ENCODE results near the gene CIC. TPM values are rescaled to one million over a fixed set of nuclear protein-coding genes. Genes with fewer than 3 reads are reported as not detected.

Gene CIC
- total and polyA plus RNA-seq, 2 of the 13 experiments (the other 11 are each of a cell fraction or from before 2014, with no cell fraction given): 5.9 to 8.0 TPM

GRCh38 chr19:42283188-42284065, 14.4 kb downstream of the CIC start (continued):
- TF ChIP-seq GMEB1 (CRISPR knock-in tag; IDR thresholded peaks at IDR 0.05; ENCODE audit: borderline replicate concordance) (no peak), ZNF878 (CRISPR knock-in tag; IDR thresholded peaks at IDR 0.05) (no peak), ZNF607 (CRISPR knock-in tag; IDR thresholded peaks at IDR 0.05; ENCODE audit: borderline replicate concordance) (no peak; the same call in 1 of the 2 replicates), HMGA1 (CRISPR knock-in tag; conservative IDR thresholded peaks at IDR 0.05) (no peak), ZNF232 (CRISPR knock-in tag; IDR thresholded peaks at IDR 0.05; ENCODE audit: borderline replicate concordance) (no peak), ZNF276 (CRISPR knock-in tag; IDR thresholded peaks at IDR 0.05; ENCODE audit: low read depth) (no peak; the same call in 1 of the 2 replicates), ATF7-NPFF (CRISPR knock-in tag; IDR thresholded peaks at IDR 0.05; ENCODE audit: low read depth) (no peak), CHD4 (IDR thresholded peaks at IDR 0.05; ENCODE audit: borderline replicate concordance, low read length) (no peak), RELA (CRISPR knock-in tag; IDR thresholded peaks at IDR 0.05) (no peak), JDP2 (CRISPR knock-in tag; IDR thresholded peaks at IDR 0.05; ENCODE audit: borderline replicate concordance) (no peak), ZNF407 (CRISPR knock-in tag; IDR thresholded peaks at IDR 0.05; ENCODE audit: not compliant biosample characterization) (no peak), MAF1 (CRISPR knock-in tag; IDR thresholded peaks at IDR 0.05; ENCODE audit: borderline replicate concordance) (no peak), NR1H2 (CRISPR knock-in tag; IDR thresholded peaks at IDR 0.05; ENCODE audit: borderline replicate concordance, low read depth) (no peak), ZNF44 (CRISPR knock-in tag; IDR thresholded peaks at IDR 0.05) (no peak), BRCA1 (CRISPR knock-in tag; IDR thresholded peaks at IDR 0.05) (no peak), NFATC3 (CRISPR knock-in tag; IDR thresholded peaks at IDR 0.05) (no peak), ZMAT3 (CRISPR knock-in tag; conservative IDR thresholded peaks at IDR 0.05) (no peak), ZNF274 (CRISPR knock-in tag; IDR thresholded peaks at IDR 0.05) (no peak)
